Measurements from ENCODE around the gene KIAA1755.

DNA sequence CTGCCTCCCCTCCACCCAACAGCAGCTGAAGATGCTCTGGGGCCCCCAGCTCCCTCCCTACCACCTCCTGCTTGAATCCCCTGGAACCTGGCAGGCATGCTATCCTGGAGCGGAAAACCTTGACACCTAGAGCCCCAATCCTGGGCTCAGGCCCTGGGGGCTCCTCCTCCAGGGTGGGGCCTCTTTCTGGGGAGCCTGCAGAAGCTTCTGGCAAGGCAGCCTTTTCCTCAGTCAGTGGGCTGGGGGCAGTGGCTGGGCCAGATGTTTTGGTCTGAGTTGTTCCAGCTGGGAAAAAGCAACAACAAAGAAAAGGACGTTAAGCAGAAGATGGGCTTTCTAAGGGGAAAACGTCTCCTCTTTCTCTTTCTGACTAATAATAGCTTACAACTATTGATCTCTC, 21.1 kb downstream of the KIAA1755 start:
- TF ChIP-seq CTCF (IDR thresholded peaks at IDR 0.05) (no peak), POLR2A (IDR thresholded peaks at IDR 0.05) (no peak)
